ENCODE results near the gene C6orf136. TPM values are rescaled to one million over a fixed set of nuclear protein-coding genes. Genes with fewer than 3 reads are reported as not detected.
A peak's percentile ranks its signal among the peaks of the same experiment; 100 is the strongest.

Gene C6orf136
- total RNA-seq, 1 donor from 2014 or later, result 18.8 TPM

DNA sequence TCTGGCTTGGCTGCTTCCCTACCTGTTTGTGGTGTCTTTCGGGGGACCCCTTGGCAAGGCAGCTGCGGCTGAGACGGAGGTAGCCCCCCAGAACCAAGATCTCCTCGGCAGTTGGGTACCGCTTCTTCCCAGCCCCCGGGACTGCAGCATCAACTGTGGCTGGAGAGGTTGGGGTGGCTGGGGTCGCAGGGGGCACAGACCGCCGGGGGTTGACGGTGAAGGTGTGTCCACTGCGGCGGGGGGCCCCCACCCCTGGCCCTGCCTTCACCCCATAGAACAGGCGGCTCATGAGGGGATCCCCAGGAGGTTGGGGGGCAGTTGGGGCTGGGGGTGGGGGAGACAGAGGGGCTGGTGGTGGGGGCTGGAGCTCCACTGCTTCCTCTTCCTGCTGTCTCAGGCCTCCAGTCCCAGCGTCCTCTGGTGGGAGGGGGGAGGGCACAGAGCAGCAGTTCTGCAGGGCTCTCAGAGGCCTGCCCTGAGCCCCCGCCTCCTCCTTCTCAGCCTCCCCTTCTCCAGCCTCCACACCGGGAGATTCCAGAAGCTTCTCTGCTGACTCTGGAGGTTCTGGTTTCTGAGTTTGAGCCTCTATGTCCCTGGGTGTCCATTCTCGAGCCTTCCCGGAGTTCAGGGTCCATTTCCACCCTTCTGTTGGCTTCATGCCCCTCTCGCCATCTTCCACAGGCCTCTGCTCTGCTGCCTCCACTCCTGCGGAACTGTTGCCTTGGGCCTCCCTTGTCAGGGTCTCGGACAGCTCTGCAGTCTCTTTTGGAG is 37.6 kb downstream of the C6orf136 start:
- no peak overlapping the region for H3K27ac Mint-ChIP-seq
- no peak for DNase-seq (ENCODE audit: low spot score, unreplicated experiment)
- TF ChIP-seq, protein P1, sequence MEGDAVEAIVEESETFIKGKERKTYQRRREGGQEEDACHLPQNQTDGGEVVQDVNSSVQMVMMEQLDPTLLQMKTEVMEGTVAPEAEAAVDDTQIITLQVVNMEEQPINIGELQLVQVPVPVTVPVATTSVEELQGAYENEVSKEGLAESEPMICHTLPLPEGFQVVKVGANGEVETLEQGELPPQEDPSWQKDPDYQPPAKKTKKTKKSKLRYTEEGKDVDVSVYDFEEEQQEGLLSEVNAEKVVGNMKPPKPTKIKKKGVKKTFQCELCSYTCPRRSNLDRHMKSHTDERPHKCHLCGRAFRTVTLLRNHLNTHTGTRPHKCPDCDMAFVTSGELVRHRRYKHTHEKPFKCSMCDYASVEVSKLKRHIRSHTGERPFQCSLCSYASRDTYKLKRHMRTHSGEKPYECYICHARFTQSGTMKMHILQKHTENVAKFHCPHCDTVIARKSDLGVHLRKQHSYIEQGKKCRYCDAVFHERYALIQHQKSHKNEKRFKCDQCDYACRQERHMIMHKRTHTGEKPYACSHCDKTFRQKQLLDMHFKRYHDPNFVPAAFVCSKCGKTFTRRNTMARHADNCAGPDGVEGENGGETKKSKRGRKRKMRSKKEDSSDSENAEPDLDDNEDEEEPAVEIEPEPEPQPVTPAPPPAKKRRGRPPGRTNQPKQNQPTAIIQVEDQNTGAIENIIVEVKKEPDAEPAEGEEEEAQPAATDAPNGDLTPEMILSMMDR (IDR thresholded peaks at IDR 0.05; ENCODE audit: unreplicated experiment), result no peak

DNA sequence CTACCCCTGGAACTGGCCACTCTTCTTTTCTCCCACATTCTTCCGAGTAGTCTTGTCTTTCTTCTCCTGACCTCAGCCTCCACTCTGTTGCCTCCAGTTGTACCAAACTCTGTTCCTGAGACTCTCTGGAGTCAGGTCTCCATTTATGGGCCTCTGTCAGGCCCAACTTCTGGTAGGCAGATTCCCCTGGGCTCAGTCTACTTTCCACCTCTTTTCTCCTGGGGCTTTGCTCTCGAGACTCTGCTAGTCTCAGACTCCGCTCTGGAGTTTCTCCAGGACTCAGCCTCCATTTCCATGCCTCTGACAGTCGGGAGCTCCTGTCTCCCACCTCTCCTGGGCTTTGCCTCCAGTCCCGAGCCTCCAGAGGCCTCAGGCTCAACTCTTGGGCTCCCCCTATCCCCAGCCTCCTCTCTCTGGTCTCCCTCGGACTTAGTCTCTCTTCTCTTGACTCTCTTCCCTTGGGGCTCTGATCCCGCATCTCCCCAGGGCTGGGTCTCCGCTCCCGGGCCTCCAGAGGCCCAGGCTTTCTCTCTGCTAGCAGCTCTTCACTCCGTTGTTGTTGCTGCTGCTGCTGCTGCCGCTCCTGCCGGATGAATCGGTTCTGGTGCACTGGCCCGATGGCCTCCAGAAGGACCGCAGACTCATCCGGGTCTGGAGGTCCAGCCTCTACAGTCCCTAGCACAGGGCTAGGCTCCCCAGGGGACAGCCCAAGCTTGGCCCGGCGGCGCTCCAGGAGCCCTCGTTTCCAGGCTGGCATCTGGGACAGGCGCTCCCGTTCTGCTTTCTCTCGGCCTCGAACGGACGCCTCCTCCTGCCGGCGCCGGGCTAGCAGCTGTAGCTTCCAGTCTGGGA is 38.5 kb downstream of the C6orf136 start:
- no peak for DNase-seq (ENCODE audit: low spot score, unreplicated experiment)
- Mint-ChIP-seq H3K4me3 (ENCODE audit: low read depth) (peak overlapping the region; percentile 89), H3K27ac (no peak overlapping the region), H3K27me3 (no peaks in the 10 kb centered on the region), H3K9me3 (ENCODE audit: low read depth) (no peaks in the 10 kb centered on the region), H3K4me1 (ENCODE audit: low read depth) (peaks cover 47% of the 10 kb centered on the region), H3K36me3 (ENCODE audit: insufficient read depth) (peaks cover 1% of the 10 kb centered on the region)
- TF ChIP-seq, protein P1 (IDR thresholded peaks at IDR 0.05; ENCODE audit: unreplicated experiment), result no peak

More for the DNA sequence above, 37.6 kb downstream of the C6orf136 start:
- Mint-ChIP-seq H3K4me1 (ENCODE audit: low read depth) (peaks cover 43% of the 10 kb centered on the region), H3K9me3 (ENCODE audit: low read depth) (no peaks in the 10 kb centered on the region), H3K4me3 (ENCODE audit: low read depth) (peak overlapping the region; percentile 57), H3K27me3 (no peaks in the 10 kb centered on the region), H3K36me3 (ENCODE audit: insufficient read depth) (peaks cover 1% of the 10 kb centered on the region)

DNA sequence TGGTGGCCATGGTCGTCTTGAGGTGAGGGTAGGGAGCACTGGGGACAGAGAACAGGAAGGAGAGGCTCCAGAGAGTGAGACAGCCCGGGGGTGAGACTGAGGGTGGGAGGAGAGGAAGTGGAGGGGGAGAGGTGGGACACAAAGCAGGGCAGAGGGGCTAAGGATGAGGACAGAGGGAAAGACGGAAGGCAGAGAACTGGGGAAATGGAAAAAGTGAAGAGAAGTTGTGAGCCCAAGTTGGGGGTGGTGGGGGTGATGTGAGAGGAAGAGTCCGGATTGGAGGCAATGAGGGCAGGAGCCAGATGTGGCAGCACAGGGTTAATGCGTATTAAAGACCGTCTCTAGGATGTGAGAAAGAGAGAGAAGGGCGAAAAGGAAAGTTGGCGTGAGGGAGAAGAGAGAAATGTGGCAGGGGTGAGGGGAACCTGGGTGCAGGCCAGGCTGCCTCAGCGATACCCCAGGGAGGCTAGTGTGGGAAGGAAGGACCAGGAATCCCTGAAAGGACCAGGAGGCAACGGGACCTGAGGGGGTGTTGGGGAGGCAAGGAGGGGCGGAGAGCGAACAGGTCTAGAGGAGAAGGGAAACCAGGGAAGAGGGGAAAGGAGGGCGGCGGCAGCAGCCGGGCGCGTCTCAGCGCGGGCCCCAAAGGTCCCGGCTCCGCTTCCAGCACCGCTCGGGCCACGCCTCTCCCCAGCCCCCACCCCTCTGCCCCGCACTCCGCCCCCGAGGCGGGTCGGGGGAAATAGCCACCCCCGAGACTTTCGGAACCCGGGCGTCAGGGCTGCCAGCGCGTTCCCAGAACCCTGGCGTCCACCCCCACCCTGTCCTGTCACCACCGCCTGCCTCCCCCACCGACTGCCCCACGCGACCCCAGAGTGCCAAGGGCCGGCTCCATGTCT is 39.3 kb downstream of the C6orf136 start, which contains the start of gene PPP1R18:
TSS of gene PPP1R18 (minus strand) at position 637 of the 899 bp plus-strand sequence. CDS start at position 10, 627 bp downstream.
- peak; percentile 21 for DNase-seq (ENCODE audit: low spot score, unreplicated experiment)
- H3K9me3 Mint-ChIP-seq (ENCODE audit: low read depth), result no peaks in the 10 kb centered on the region
- peak within 1 kb of the TSS; percentile 89 for H3K4me3 Mint-ChIP-seq (ENCODE audit: low read depth)
- TF ChIP-seq, protein P1 (IDR thresholded peaks at IDR 0.05; ENCODE audit: unreplicated experiment), result no peak
- no peaks in the 10 kb centered on the region for H3K27me3 Mint-ChIP-seq
- H3K4me1 Mint-ChIP-seq (ENCODE audit: low read depth), result peaks cover 51% of the 10 kb centered on the region
- H3K36me3 Mint-ChIP-seq (ENCODE audit: insufficient read depth), result peaks cover 1% of the 10 kb centered on the region
- peak within 1 kb of the TSS; percentile 93 for H3K27ac Mint-ChIP-seq

DNA sequence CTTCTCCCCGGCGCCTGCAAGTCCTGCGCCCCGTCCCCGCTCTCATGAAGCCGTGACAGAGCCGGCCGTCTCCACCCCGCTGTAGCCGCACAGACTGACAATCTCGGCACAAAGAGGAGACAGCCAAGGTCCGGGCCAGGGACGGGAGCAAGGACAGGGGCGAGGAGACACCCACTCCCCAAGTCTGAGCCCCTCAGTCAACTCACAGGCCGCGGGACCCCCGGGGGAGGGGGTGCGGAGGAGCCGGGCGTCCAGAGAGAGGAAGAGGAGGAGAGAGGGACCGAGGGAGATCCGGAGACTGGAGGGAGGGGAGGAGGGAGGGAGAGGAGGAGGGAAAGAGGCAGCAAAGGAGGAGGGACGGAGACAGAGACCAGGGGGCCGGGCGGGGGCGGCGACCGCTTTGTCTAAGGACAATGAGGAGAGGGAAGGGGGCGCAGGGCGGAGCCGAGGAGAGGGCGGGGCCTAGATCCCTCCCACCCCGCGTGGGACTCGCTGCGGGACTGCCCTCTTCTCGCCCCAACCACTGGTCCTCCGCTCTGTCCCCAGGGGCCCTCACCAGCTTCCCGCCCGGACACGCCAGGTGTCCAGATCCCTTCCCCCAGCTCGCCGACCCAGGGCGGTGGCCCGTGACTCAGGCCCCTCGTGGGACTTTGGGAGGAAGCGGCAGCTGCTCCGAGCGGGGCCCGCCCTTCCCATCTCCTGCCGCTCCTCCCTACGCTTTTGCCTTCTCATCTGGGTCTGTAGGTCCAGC is 40.1 kb downstream of the C6orf136 start:
- Mint-ChIP-seq H3K4me1 (ENCODE audit: low read depth) (peaks cover 54% of the 10 kb centered on the region), H3K4me3 (ENCODE audit: low read depth) (peak overlapping the region; percentile 89), H3K27ac (peak overlapping the region; percentile 93), H3K27me3 (no peaks in the 10 kb centered on the region), H3K9me3 (ENCODE audit: low read depth) (no peaks in the 10 kb centered on the region), H3K36me3 (ENCODE audit: insufficient read depth) (peaks cover 1% of the 10 kb centered on the region)
- TF ChIP-seq, protein P1 (IDR thresholded peaks at IDR 0.05; ENCODE audit: unreplicated experiment), result no peak
- peak; percentile 65 for DNase-seq (ENCODE audit: low spot score, unreplicated experiment)

Measured in progenitor cell of endocrine pancreas (in vitro differentiated cells).